SU-DHL-6 (cell line): ENCODE data around the gene TWIST2.

Source experiments
- H2AFZ ChIP-seq: fragments of 200-600 bp; sonication (generic); 2 replicates; pipeline ENCODE4 v1.6.1; 2014; ENCODE audit warnings: low read depth, mild to moderate bottlenecking, moderate library complexity, mixed read lengths, antibody characterized with exemption, low read length; ENCODE audit not compliant: severe bottlenecking
- H3F3A ChIP-seq: fragments of 200-600 bp; shearing (Covaris generic); 2 replicates; pipeline ENCODE4 v1.6.0; 2016; ENCODE audit warnings: antibody characterized with exemption, mild to moderate bottlenecking; ENCODE audit not compliant: insufficient read depth
- H3K27ac ChIP-seq: fragments of 200-600 bp; sonication (generic); 2 replicates; pipeline ENCODE4 v1.5.1; 2016; ENCODE audit warnings: low read depth, mild to moderate bottlenecking, low read length, moderate library complexity, mixed read lengths
- H3K27me3 ChIP-seq: fragments of 200-600 bp; sonication (generic), shearing (Covaris generic); 2 replicates; pipeline ENCODE4 v1.6.0; 2014; ENCODE audit warnings: mild to moderate bottlenecking, low read length
- H3K36me3 ChIP-seq: fragments of 200-600 bp; sonication (generic); 2 replicates; pipeline ENCODE4 v1.6.1; 2014; ENCODE audit warnings: mild to moderate bottlenecking, low read length, mixed read lengths
- H3K4me2 ChIP-seq: fragments of 300-600, 200-600 bp; shearing (Covaris generic), sonication (generic); 2 replicates; pipeline ENCODE4 v1.6.0; 2014; ENCODE audit warnings: low read length, low read depth, mild to moderate bottlenecking; ENCODE audit not compliant: poor library complexity, severe bottlenecking
- H3K4me3 ChIP-seq: fragments of 200-600 bp; sonication (generic); 2 replicates; pipeline ENCODE4 v1.5.1; 2014; ENCODE audit warnings: antibody characterized with exemption, low read length, mild to moderate bottlenecking, mixed read lengths; ENCODE audit not compliant: insufficient read depth, poor library complexity, severe bottlenecking
- H3K79me2 ChIP-seq: fragments of 200-600 bp; sonication (generic); 2 replicates; pipeline ENCODE4 v1.6.1; 2014; ENCODE audit warnings: mild to moderate bottlenecking, low read length, moderate library complexity; ENCODE audit not compliant: insufficient read depth
- H3K9ac ChIP-seq: fragments of 200-600 bp; sonication (generic); 2 replicates; pipeline ENCODE4 v1.7.0; 2014; ENCODE audit warnings: mild to moderate bottlenecking, low read length
- H3K9me2 ChIP-seq: fragments of 200-600 bp; sonication (generic); replicated peaks from 2 replicates; pipeline ENCODE4 v1.6.1; 2014; ENCODE audit warnings: low read length; ENCODE audit not compliant: insufficient read depth
- H3K9me3 ChIP-seq: fragments of 200-600 bp; sonication (generic); 2 replicates; pipeline ENCODE4 v1.6.1; 2014; ENCODE audit warnings: low read length, mixed read lengths; ENCODE audit not compliant: insufficient read depth
- H4K20me1 ChIP-seq: fragments of 200-600 bp; sonication (generic); 2 replicates; pipeline ENCODE4 v1.6.1; 2014; ENCODE audit warnings: low read depth, mild to moderate bottlenecking, antibody characterized with exemption, low read length, moderate library complexity, mixed read lengths
- CTCF ChIP-seq: fragments of 200-600 bp; sonication (generic); IDR thresholded peaks from one replicate; pipeline ENCODE4 v1.5.1; 2017; ENCODE audit warnings: antibody characterized with exemption, mild to moderate bottlenecking, low read length, moderate library complexity; ENCODE audit not compliant: insufficient read depth, poor library complexity, severe bottlenecking
- EZH2phosphoT487 ChIP-seq: fragments of 200-600 bp; sonication (generic), shearing (Covaris generic); conservative IDR thresholded peaks from 2 replicates; pipeline ENCODE4 v1.6.1; 2018; ENCODE audit warnings: mild to moderate bottlenecking, antibody characterized with exemption, low read length, moderate library complexity, mixed read lengths

Gene TWIST2

GRCh38 chr2:238952261-238952919 is 104.5 kb downstream of the TWIST2 start:
- no peaks in the 10 kb centered on the region for H3K9me2 ChIP-seq
- no peaks in the 10 kb centered on the region for H3K79me2 ChIP-seq
- no peak overlapping the region for H3K4me3 ChIP-seq
- no peaks in the 10 kb centered on the region for H3F3A ChIP-seq
- H3K27ac ChIP-seq: no peak overlapping the region
- no peak for TF ChIP-seq EZH2phosphoT487
- no peak for TF ChIP-seq CTCF
- no peaks in the 10 kb centered on the region for H3K9me3 ChIP-seq
- H3K9ac ChIP-seq: no peak overlapping the region
- no peaks in the 10 kb centered on the region for H3K27me3 ChIP-seq
- H3K4me2 ChIP-seq: no peak overlapping the region
- H4K20me1 ChIP-seq: no peaks in the 10 kb centered on the region
- no peak overlapping the region for H2AFZ ChIP-seq
- H3K36me3 ChIP-seq: no peaks in the 10 kb centered on the region

- Histone ChIP-seq H4K20me1 (no peaks in the 10 kb centered on the region), H3K9ac (no peak overlapping the region)
These were observed 107.1 kb downstream of the TWIST2 start for GRCh38 chr2:238954841-238955591.

GRCh38 chr2:238955648-238956531 is 108.0 kb downstream of the TWIST2 start:
- Histone ChIP-seq H3K4me2 (no peak overlapping the region), H4K20me1 (no peaks in the 10 kb centered on the region), H3K27me3 (no peaks in the 10 kb centered on the region)

More at GRCh38 chr2:238954841-238955591, 107.1 kb downstream of the TWIST2 start:
- H2AFZ ChIP-seq: no peak overlapping the region
- no peak overlapping the region for H3K4me2 ChIP-seq
- H3K36me3 ChIP-seq: no peaks in the 10 kb centered on the region
- no peak overlapping the region for H3K27ac ChIP-seq
- H3K4me3 ChIP-seq: no peak overlapping the region
- no peaks in the 10 kb centered on the region for H3K79me2 ChIP-seq
- no peaks in the 10 kb centered on the region for H3K9me2 ChIP-seq
- no peaks in the 10 kb centered on the region for H3K9me3 ChIP-seq
- no peaks in the 10 kb centered on the region for H3F3A ChIP-seq
- H3K27me3 ChIP-seq: no peaks in the 10 kb centered on the region
- TF ChIP-seq CTCF (no peak), EZH2phosphoT487 (no peak)

More at GRCh38 chr2:238955648-238956531, 108.0 kb downstream of the TWIST2 start:
- no peaks in the 10 kb centered on the region for H3K36me3 ChIP-seq
- no peaks in the 10 kb centered on the region for H3F3A ChIP-seq
- H3K9me3 ChIP-seq: no peaks in the 10 kb centered on the region
- no peak overlapping the region for H2AFZ ChIP-seq
- TF ChIP-seq EZH2phosphoT487 (no peak), CTCF (no peak)
- H3K27ac ChIP-seq: no peak overlapping the region
- no peaks in the 10 kb centered on the region for H3K9me2 ChIP-seq
- H3K79me2 ChIP-seq: no peaks in the 10 kb centered on the region
- H3K4me3 ChIP-seq: no peak overlapping the region
- H3K9ac ChIP-seq: no peak overlapping the region
